Activated CD4-positive, CD25-positive, alpha-beta regulatory T cell treated with anti-CD3 and anti-CD28 coated beads, Interleukin-2, amount 50 U/mL, for 72 hours (primary cell): ENCODE results near the gene CDH15.
A peak's percentile ranks its signal among the peaks of the same experiment; 100 is the strongest.
"Not testable (repeated sequence)": the region's sequence is repeated elsewhere in the genome, so short reads cannot be mapped to it uniquely, and the experiment has no call there.

ENCODE experiments used
- DNase-seq: peaks from one replicate; pipeline ENCODE4 v3.0.0; 2021

CDH15 gene

GRCh38 chr16:89202422-89203215, 31.1 kb downstream of the CDH15 start:
- no peak for DNase-seq

- DNase-seq = no peak
Observed at GRCh38 chr16:89207993-89208392, 36.4 kb downstream of the CDH15 start.

- DNase-seq = no peak
Observed at GRCh38 chr16:89209522-89210044, 38.0 kb downstream of the CDH15 start.

GRCh38 chr16:89210165-89210903, 38.8 kb downstream of the CDH15 start:
- DNase-seq = no peak

- no peak for DNase-seq
Observed at GRCh38 chr16:89210904-89211515, 39.5 kb downstream of the CDH15 start.

- DNase-seq = peak; percentile 75
Observed at GRCh38 chr16:89216315-89217137, 45.0 kb downstream of the CDH15 start.

GRCh38 chr16:89217138-89217387, 45.5 kb downstream of the CDH15 start:
- no peak for DNase-seq

- peak; percentile 80 for DNase-seq
Observed at GRCh38 chr16:89217388-89218191, 46.0 kb downstream of the CDH15 start, which contains the start of gene ZNF778. Gene ZNF778, plus strand, starts transcription at chr16:89217703. Its CDS starts 3,425 bp downstream, at chr16:89221128.

- no peak for DNase-seq
Observed at GRCh38 chr16:89219365-89219764, 47.8 kb downstream of the CDH15 start.

GRCh38 chr16:89221604-89222003, 50.1 kb downstream of the CDH15 start:
- no peak for DNase-seq

GRCh38 chr16:89222931-89223330, 51.4 kb downstream of the CDH15 start:
- no peak for DNase-seq

- DNase-seq = no peak
Observed at GRCh38 chr16:89224665-89225064, 53.1 kb downstream of the CDH15 start.

GRCh38 chr16:89230255-89230654, 58.7 kb downstream of the CDH15 start:
- no peak for DNase-seq

GRCh38 chr16:89232107-89232506, 60.6 kb downstream of the CDH15 start:
- DNase-seq = no peak

- no peak for DNase-seq
Observed at GRCh38 chr16:89233678-89234490, 62.3 kb downstream of the CDH15 start.

GRCh38 chr16:89237733-89238132, 66.2 kb downstream of the CDH15 start:
- no peak for DNase-seq

GRCh38 chr16:89241187-89242007, 69.8 kb downstream of the CDH15 start:
- DNase-seq = peak; percentile 79

- no peak for DNase-seq
Observed at GRCh38 chr16:89242795-89243200, 71.2 kb downstream of the CDH15 start.

GRCh38 chr16:89243664-89244063, 72.1 kb downstream of the CDH15 start:
- DNase-seq = no peak

- not testable (repeated sequence) for DNase-seq
Observed at GRCh38 chr16:89244264-89244663, 72.7 kb downstream of the CDH15 start.
